Kidney epithelial cell (primary cell): ENCODE results near the gene CTRB2. TPM values are rescaled to one million over a fixed set of nuclear protein-coding genes. Genes with fewer than 3 reads are reported as not detected.

Experiments used
- DNase-seq: peaks from one replicate; pipeline ENCODE4 v3.0.0-alpha.2; 2010; ENCODE audit warnings: low read depth
- H3K27me3 ChIP-seq: 2 replicates; pipeline ENCODE4 v1.6.0; 2011; ENCODE audit warnings: low read length; ENCODE audit not compliant: control insufficient read depth, insufficient read depth
- H3K36me3 ChIP-seq: 2 replicates; pipeline ENCODE4 v1.5.1; 2011; ENCODE audit warnings: low read length; ENCODE audit not compliant: control insufficient read depth, insufficient read depth
- H3K4me3 ChIP-seq: 2 replicates; pipeline ENCODE4 v1.5.1; 2011; ENCODE audit warnings: low read depth, mild to moderate bottlenecking, control low read depth, low read length
- CTCF ChIP-seq: IDR thresholded peaks from 2 replicates; pipeline ENCODE4 v1.5.1; 2011; ENCODE audit warnings: mild to moderate bottlenecking, moderate library complexity, low read length, control low read depth, inconsistent platforms; ENCODE audit not compliant: insufficient read depth, poor library complexity, severe bottlenecking
- total RNA-seq: library from RNA; depleted of rRNA; stranded (reverse); fragments of >200 nt; gene quantifications from 2 replicates; pipeline ENCODE4 v1.2.3, GENCODE V29; 2015

CTRB2 gene
- total RNA-seq, 1 donor from 2014 or later, result not detected

GRCh38 chr16:75192606-75193264 is 14.2 kb downstream of the CTRB2 start:
- no peak for TF ChIP-seq CTCF
- no peak for DNase-seq
- Histone ChIP-seq H3K27me3 (peaks cover 16% of the 10 kb centered on the region), H3K36me3 (no peaks in the 10 kb centered on the region), H3K4me3 (no peak overlapping the region)

GRCh38 chr16:75189638-75190245 is 17.2 kb downstream of the CTRB2 start:
- Histone ChIP-seq H3K36me3 (no peaks in the 10 kb centered on the region), H3K27me3 (peaks cover 4% of the 10 kb centered on the region), H3K4me3 (no peak overlapping the region)
- TF ChIP-seq CTCF, result no peak
- DNase-seq, result no peak

- Histone ChIP-seq H3K4me3 (no peak overlapping the region), H3K36me3 (no peaks in the 10 kb centered on the region), H3K27me3 (peaks cover 4% of the 10 kb centered on the region)
- no peak for DNase-seq
- no peak for TF ChIP-seq CTCF
Observed at GRCh38 chr16:75188832-75189477, 18.0 kb downstream of the CTRB2 start.

- TF ChIP-seq CTCF, result no peak
- Histone ChIP-seq H3K27me3 (no peaks in the 10 kb centered on the region), H3K36me3 (no peaks in the 10 kb centered on the region), H3K4me3 (no peak overlapping the region)
- no peak for DNase-seq
Observed at GRCh38 chr16:75181630-75182029, 25.3 kb downstream of the CTRB2 start.

GRCh38 chr16:75179208-75179607 is 27.8 kb downstream of the CTRB2 start:
- no peak for TF ChIP-seq CTCF
- no peak for DNase-seq
- Histone ChIP-seq H3K4me3 (no peak overlapping the region), H3K36me3 (no peaks in the 10 kb centered on the region), H3K27me3 (no peaks in the 10 kb centered on the region)
